Measurements from ENCODE around the gene FAIM.

GRCh38 chr3:138578961-138579574 lies 29.5 kb upstream of the FAIM start:
- TF ChIP-seq EZH2 (IDR thresholded peaks at IDR 0.05; ENCODE audit: insufficient read depth, poor library complexity, severe bottlenecking): no peak
- no peak for TF ChIP-seq EZH2phosphoT487 (IDR thresholded peaks at IDR 0.05; ENCODE audit: insufficient read depth, low read depth)

Measured in GM23248 (cell line).